Measurements from ENCODE around the gene GGCX.

GGCX gene

DNA sequence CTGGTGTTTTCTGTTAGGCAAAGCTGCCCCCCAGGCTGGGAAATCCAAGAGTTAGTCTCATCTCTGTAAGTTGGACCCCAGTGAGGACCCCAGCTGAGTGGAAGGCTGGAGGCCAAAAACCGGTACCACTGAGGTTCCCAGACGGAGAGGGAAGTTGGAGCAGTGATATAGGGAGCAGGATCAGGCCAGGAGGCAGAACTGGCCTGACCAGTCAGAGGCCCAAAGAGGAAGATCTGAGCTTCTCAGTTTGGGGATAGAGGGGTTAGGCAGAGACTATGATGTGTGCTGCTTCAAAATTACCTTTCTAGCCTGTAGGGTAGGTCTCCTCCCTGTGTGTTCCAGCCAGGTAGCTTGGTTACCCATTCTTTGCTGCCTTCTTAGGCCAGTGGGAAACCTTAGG lies 29.7 kb upstream of the GGCX start:
- no peak overlapping the region for H4K5ac ChIP-seq (ENCODE audit: low read length)
- H2BK15ac ChIP-seq (replicated peaks; ENCODE audit: low read depth) = no peak overlapping the region
- no peak overlapping the region for H3K27ac ChIP-seq (ENCODE audit: low read depth, low read length)
- H4K8ac ChIP-seq (ENCODE audit: low read depth, low read length) = no peak overlapping the region
- H3K4me3 ChIP-seq (ENCODE audit: low read length) = no peak overlapping the region
- no peak overlapping the region for H2BK120ac ChIP-seq (ENCODE audit: low read depth, low read length)
- no peak overlapping the region for H3K56ac ChIP-seq (ENCODE audit: low read length)
- H3K4ac ChIP-seq (ENCODE audit: low read depth, low read length) = no peak overlapping the region
- no peak overlapping the region for H3K9ac ChIP-seq (ENCODE audit: low read length)
- H3K23ac ChIP-seq (ENCODE audit: low read length) = no peak overlapping the region
- H3K4me2 ChIP-seq (ENCODE audit: low read length) = no peak overlapping the region
- no peak for DNase-seq
- peaks cover 1% of the 10 kb centered on the region for H3K79me1 ChIP-seq (ENCODE audit: low read length)
- H3K4me1 ChIP-seq (ENCODE audit: control insufficient read depth, low read depth, low read length) = peaks cover 2% of the 10 kb centered on the region
- no peak overlapping the region for H3K18ac ChIP-seq (ENCODE audit: low read length)
- H2BK5ac ChIP-seq (ENCODE audit: low read length) = no peak overlapping the region
- H3K36me3 ChIP-seq (ENCODE audit: control insufficient read depth, insufficient read depth, low read length) = no peaks in the 10 kb centered on the region
- no CpG with 5 or more reads among the region's 2 CpGs for WGBS (ENCODE audit: extremely low coverage, insufficient coverage, low lambda C conversion rate)
- no peak overlapping the region for H2AK5ac ChIP-seq (ENCODE audit: low read length)
- H3K27me3 ChIP-seq (ENCODE audit: insufficient read depth, low read length, poor library complexity) = no peaks in the 10 kb centered on the region
- peaks cover 2% of the 10 kb centered on the region for H3K79me2 ChIP-seq (ENCODE audit: control insufficient read depth, insufficient read depth, low read length)

DNA sequence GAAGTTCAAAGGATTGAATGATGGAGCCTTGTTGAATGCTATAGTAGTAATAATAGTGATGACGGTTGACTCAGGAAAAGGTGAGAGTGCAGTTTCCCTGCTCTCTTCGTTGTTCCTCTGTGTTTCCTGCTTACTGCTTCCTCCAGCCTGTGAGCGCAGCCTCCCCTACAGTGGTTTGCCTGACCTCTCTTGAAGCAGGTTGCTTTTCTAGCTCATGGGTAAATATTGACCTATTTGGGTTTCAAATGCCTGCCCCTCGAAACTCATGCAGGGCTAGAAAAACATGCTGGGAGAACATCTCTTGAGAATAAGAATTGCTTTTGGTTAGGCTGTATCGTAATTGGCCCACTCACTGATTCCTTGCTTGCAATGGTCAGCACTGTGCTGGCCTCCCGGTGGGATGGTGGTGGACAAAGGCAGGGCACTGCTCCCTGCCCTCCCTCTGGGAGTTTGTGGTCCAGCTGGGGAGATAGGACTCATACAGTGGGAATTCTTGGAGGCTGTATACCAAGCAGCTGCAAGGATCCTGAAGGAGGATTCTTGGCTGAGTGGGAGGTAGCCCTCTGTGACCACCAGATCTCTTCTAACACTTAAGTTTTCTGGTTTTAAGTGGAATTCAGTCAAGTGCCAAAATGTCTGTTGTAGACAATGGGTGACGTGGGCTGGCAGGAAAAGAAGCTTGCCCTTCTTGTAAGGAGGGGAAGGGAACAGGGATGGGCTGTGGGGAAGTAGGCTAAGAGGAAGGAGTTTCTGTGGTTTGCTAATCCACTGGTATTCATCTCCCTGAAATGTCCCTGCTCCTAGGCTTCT lies 28.9 kb upstream of the GGCX start:
- H3K27me3 ChIP-seq (ENCODE audit: insufficient read depth, low read length, poor library complexity) = no peaks in the 10 kb centered on the region
- H3K4ac ChIP-seq (ENCODE audit: low read depth, low read length) = no peak overlapping the region

DNA sequence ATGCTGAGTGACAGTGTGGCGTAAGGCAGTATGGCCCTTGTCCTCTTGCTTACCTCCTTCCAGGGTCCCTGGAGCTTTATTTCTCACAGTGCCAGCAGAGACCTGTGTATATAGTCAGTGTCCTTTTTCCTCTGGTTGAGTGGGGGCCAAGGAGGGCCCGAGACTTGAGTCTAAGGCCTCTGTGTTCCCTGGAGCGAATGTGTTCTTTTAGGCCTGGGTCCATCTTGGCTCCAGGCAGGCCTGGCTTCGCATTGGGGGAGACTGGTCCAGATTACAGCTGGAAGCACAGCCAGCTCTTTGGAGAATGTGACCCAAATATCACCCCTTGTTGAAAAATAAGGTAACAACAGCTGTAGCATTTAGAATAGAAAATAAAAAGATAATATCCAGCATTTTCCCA lies 27.9 kb upstream of the GGCX start:
- H2BK15ac ChIP-seq (replicated peaks; ENCODE audit: low read depth) = no peak overlapping the region
- H3K4me1 ChIP-seq (ENCODE audit: control insufficient read depth, low read depth, low read length) = peaks cover 11% of the 10 kb centered on the region
- no peak overlapping the region for H2BK120ac ChIP-seq (ENCODE audit: low read depth, low read length)
- H3K4me2 ChIP-seq (ENCODE audit: low read length) = no peak overlapping the region
- H3K79me1 ChIP-seq (ENCODE audit: low read length) = no peaks in the 10 kb centered on the region
- H2BK5ac ChIP-seq (ENCODE audit: low read length) = no peak overlapping the region
- no peaks in the 10 kb centered on the region for H3K36me3 ChIP-seq (ENCODE audit: control insufficient read depth, insufficient read depth, low read length)
- no peak overlapping the region for H3K4ac ChIP-seq (ENCODE audit: low read depth, low read length)
- no CpG with 5 or more reads among the region's 4 CpGs for WGBS (ENCODE audit: extremely low coverage, insufficient coverage, low lambda C conversion rate)
- no peak overlapping the region for H4K8ac ChIP-seq (ENCODE audit: low read depth, low read length)
- no peak overlapping the region for H3K9ac ChIP-seq (ENCODE audit: low read length)
- no peaks in the 10 kb centered on the region for H3K27me3 ChIP-seq (ENCODE audit: insufficient read depth, low read length, poor library complexity)
- H3K4me3 ChIP-seq (ENCODE audit: low read length) = no peak overlapping the region
- H4K5ac ChIP-seq (ENCODE audit: low read length) = no peak overlapping the region
- H3K23ac ChIP-seq (ENCODE audit: low read length) = no peak overlapping the region
- DNase-seq = no peak
- H2AK5ac ChIP-seq (ENCODE audit: low read length) = no peak overlapping the region
- H3K79me2 ChIP-seq (ENCODE audit: control insufficient read depth, insufficient read depth, low read length) = no peaks in the 10 kb centered on the region
- H3K18ac ChIP-seq (ENCODE audit: low read length) = no peak overlapping the region
- no peak overlapping the region for H3K27ac ChIP-seq (ENCODE audit: low read depth, low read length)
- H3K56ac ChIP-seq (ENCODE audit: low read length) = no peak overlapping the region

More for the DNA sequence above, 28.9 kb upstream of the GGCX start:
- H2BK5ac ChIP-seq (ENCODE audit: low read length) = no peak overlapping the region
- no peak overlapping the region for H3K18ac ChIP-seq (ENCODE audit: low read length)
- no peak overlapping the region for H4K5ac ChIP-seq (ENCODE audit: low read length)
- no peak overlapping the region for H3K4me3 ChIP-seq (ENCODE audit: low read length)
- H2BK120ac ChIP-seq (ENCODE audit: low read depth, low read length) = no peak overlapping the region
- H3K9ac ChIP-seq (ENCODE audit: low read length) = no peak overlapping the region
- no peak overlapping the region for H4K8ac ChIP-seq (ENCODE audit: low read depth, low read length)
- H3K56ac ChIP-seq (ENCODE audit: low read length) = no peak overlapping the region
- H3K4me2 ChIP-seq (ENCODE audit: low read length) = no peak overlapping the region
- H3K79me2 ChIP-seq (ENCODE audit: control insufficient read depth, insufficient read depth, low read length) = no peaks in the 10 kb centered on the region
- WGBS (ENCODE audit: extremely low coverage, insufficient coverage, low lambda C conversion rate) = no CpG with 5 or more reads among the region's 7 CpGs
- H3K23ac ChIP-seq (ENCODE audit: low read length) = no peak overlapping the region
- no peaks in the 10 kb centered on the region for H3K36me3 ChIP-seq (ENCODE audit: control insufficient read depth, insufficient read depth, low read length)
- no peak overlapping the region for H3K27ac ChIP-seq (ENCODE audit: low read depth, low read length)
- no peak overlapping the region for H2AK5ac ChIP-seq (ENCODE audit: low read length)
- H3K4me1 ChIP-seq (ENCODE audit: control insufficient read depth, low read depth, low read length) = peaks cover 6% of the 10 kb centered on the region
- DNase-seq = no peak
- H2BK15ac ChIP-seq (replicated peaks; ENCODE audit: low read depth) = no peak overlapping the region
- no peaks in the 10 kb centered on the region for H3K79me1 ChIP-seq (ENCODE audit: low read length)

DNA sequence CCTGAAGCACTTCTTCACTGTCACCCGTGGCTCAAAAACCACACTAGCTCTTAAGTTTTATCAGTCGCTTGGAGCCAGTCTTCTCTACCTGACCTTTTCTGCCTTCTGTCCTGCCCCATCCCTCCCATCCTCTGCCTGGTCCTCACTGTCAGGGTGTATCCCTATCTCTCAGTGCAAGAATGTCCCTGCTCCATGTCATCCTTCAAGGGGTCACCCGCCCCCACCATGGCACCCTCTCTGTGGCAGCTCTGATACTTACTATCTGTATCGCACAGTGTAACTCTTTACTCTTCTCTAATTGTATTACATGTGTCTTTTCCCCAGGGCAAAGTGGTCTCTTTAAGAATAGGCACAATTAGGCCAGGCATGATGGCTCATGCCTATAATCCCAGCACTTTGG lies 27.4 kb upstream of the GGCX start:
- no peak overlapping the region for H4K8ac ChIP-seq (ENCODE audit: low read depth, low read length)
- no peak overlapping the region for H3K27ac ChIP-seq (ENCODE audit: low read depth, low read length)
- H3K36me3 ChIP-seq (ENCODE audit: control insufficient read depth, insufficient read depth, low read length) = no peaks in the 10 kb centered on the region
- H3K4ac ChIP-seq (ENCODE audit: low read depth, low read length) = no peak overlapping the region
- H2BK5ac ChIP-seq (ENCODE audit: low read length) = no peak overlapping the region
- H3K18ac ChIP-seq (ENCODE audit: low read length) = no peak overlapping the region
- H3K56ac ChIP-seq (ENCODE audit: low read length) = no peak overlapping the region
- no peaks in the 10 kb centered on the region for H3K27me3 ChIP-seq (ENCODE audit: insufficient read depth, low read length, poor library complexity)
- H3K9ac ChIP-seq (ENCODE audit: low read length) = no peak overlapping the region
- no peak overlapping the region for H2BK15ac ChIP-seq (replicated peaks; ENCODE audit: low read depth)
- H4K5ac ChIP-seq (ENCODE audit: low read length) = no peak overlapping the region
- peaks cover 11% of the 10 kb centered on the region for H3K4me1 ChIP-seq (ENCODE audit: control insufficient read depth, low read depth, low read length)
- WGBS (ENCODE audit: extremely low coverage, insufficient coverage, low lambda C conversion rate) = no CpG with 5 or more reads among the region's 4 CpGs
- H3K4me3 ChIP-seq (ENCODE audit: low read length) = no peak overlapping the region
- H2BK120ac ChIP-seq (ENCODE audit: low read depth, low read length) = no peak overlapping the region
- no peak for DNase-seq
- H3K23ac ChIP-seq (ENCODE audit: low read length) = no peak overlapping the region
- no peak overlapping the region for H3K4me2 ChIP-seq (ENCODE audit: low read length)
- H2AK5ac ChIP-seq (ENCODE audit: low read length) = no peak overlapping the region
- no peaks in the 10 kb centered on the region for H3K79me2 ChIP-seq (ENCODE audit: control insufficient read depth, insufficient read depth, low read length)
- H3K79me1 ChIP-seq (ENCODE audit: low read length) = no peaks in the 10 kb centered on the region

DNA sequence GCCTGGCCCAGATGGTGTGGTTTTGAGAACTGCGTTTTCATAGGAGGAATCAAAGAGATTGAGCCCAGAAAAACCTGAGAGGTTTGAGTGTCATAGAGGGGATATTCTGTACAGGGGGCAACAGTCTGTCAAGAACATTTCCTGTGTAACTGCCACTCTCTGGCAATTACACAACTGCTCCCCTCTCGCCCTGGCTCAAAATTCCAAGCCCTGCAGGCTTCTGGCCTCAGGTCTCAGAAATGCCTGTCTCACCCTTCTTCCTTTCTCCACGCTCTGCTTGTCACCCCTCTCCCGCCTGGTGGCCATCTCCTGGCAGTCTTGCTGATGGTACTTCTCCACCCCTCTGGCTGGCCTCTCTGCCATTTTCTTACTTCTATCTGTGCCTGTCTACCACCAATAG lies 26.9 kb upstream of the GGCX start:
- Histone ChIP-seq H3K36me3 (ENCODE audit: control insufficient read depth, insufficient read depth, low read length) (no peaks in the 10 kb centered on the region), H4K5ac (ENCODE audit: low read length) (no peak overlapping the region), H2AK5ac (ENCODE audit: low read length) (no peak overlapping the region), H3K18ac (ENCODE audit: low read length) (no peak overlapping the region), H2BK5ac (ENCODE audit: low read length) (no peak overlapping the region), H4K8ac (ENCODE audit: low read depth, low read length) (no peak overlapping the region), H3K9ac (ENCODE audit: low read length) (no peak overlapping the region), H3K79me1 (ENCODE audit: low read length) (no peaks in the 10 kb centered on the region), H3K27ac (ENCODE audit: low read depth, low read length) (no peak overlapping the region), H3K4me3 (ENCODE audit: low read length) (no peak overlapping the region), H3K23ac (ENCODE audit: low read length) (no peak overlapping the region), H3K56ac (ENCODE audit: low read length) (no peak overlapping the region), H2BK120ac (ENCODE audit: low read depth, low read length) (no peak overlapping the region), H2BK15ac (replicated peaks; ENCODE audit: low read depth) (no peak overlapping the region), H3K27me3 (ENCODE audit: insufficient read depth, low read length, poor library complexity) (no peaks in the 10 kb centered on the region), H3K79me2 (ENCODE audit: control insufficient read depth, insufficient read depth, low read length) (no peaks in the 10 kb centered on the region), H3K4ac (ENCODE audit: low read depth, low read length) (no peak overlapping the region), H3K4me2 (ENCODE audit: low read length) (no peak overlapping the region), H3K4me1 (ENCODE audit: control insufficient read depth, low read depth, low read length) (peaks cover 11% of the 10 kb centered on the region)
- peak; percentile 43 for DNase-seq
- no CpG with 5 or more reads among the region's 4 CpGs for WGBS (ENCODE audit: extremely low coverage, insufficient coverage, low lambda C conversion rate)

DNA sequence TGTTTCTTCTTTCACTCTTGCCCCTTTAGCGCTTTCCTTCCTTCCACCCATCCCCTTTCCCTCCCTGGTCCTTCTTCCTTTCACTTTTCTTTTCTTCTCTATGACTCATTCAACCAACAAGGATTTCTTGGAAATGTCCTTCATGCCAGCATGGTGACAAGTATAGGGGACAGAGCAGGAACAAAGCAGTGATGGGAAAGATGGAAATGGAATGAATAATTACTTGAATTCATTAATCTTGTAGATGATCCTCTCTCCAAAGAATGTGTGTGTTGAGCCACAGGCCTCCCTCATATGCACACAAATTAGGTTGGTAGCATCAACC lies 24.4 kb upstream of the GGCX start:
- no peak overlapping the region for H3K4me2 ChIP-seq (ENCODE audit: low read length)
- no peak overlapping the region for H3K4me3 ChIP-seq (ENCODE audit: low read length)
- peaks cover 2% of the 10 kb centered on the region for H3K79me2 ChIP-seq (ENCODE audit: control insufficient read depth, insufficient read depth, low read length)
- no peak overlapping the region for H2BK15ac ChIP-seq (replicated peaks; ENCODE audit: low read depth)
- no peaks in the 10 kb centered on the region for H3K36me3 ChIP-seq (ENCODE audit: control insufficient read depth, insufficient read depth, low read length)
- H3K4me1 ChIP-seq (ENCODE audit: control insufficient read depth, low read depth, low read length) = peaks cover 11% of the 10 kb centered on the region
- H3K27ac ChIP-seq (ENCODE audit: low read depth, low read length) = peak overlapping the region; percentile 7
- no peak overlapping the region for H3K23ac ChIP-seq (ENCODE audit: low read length)
- no peak overlapping the region for H3K18ac ChIP-seq (ENCODE audit: low read length)
- no peak overlapping the region for H3K56ac ChIP-seq (ENCODE audit: low read length)
- no peaks in the 10 kb centered on the region for H3K27me3 ChIP-seq (ENCODE audit: insufficient read depth, low read length, poor library complexity)
- no peak overlapping the region for H2BK120ac ChIP-seq (ENCODE audit: low read depth, low read length)
- no peak overlapping the region for H3K4ac ChIP-seq (ENCODE audit: low read depth, low read length)
- peaks cover 6% of the 10 kb centered on the region for H3K79me1 ChIP-seq (ENCODE audit: low read length)
- peak; percentile 47 for DNase-seq
- no peak overlapping the region for H3K9ac ChIP-seq (ENCODE audit: low read length)
- peak overlapping the region; percentile 3 for H2BK5ac ChIP-seq (ENCODE audit: low read length)
- no peak overlapping the region for H4K8ac ChIP-seq (ENCODE audit: low read depth, low read length)
- H2AK5ac ChIP-seq (ENCODE audit: low read length) = no peak overlapping the region
- no CpG with 5 or more reads among the region's 1 CpG for WGBS (ENCODE audit: extremely low coverage, insufficient coverage, low lambda C conversion rate)
- H4K5ac ChIP-seq (ENCODE audit: low read length) = no peak overlapping the region

Data from mesendoderm (in vitro differentiated cells).